ENCODE results near the gene ASPG. TPM values are rescaled to one million over a fixed set of nuclear protein-coding genes. Genes with fewer than 3 reads are reported as not detected.

The ASPG gene
- total RNA-seq, 3 donors from 2014 or later (not counting 1 experiment from before 2014, with no cell fraction given), result not detected

DNA sequence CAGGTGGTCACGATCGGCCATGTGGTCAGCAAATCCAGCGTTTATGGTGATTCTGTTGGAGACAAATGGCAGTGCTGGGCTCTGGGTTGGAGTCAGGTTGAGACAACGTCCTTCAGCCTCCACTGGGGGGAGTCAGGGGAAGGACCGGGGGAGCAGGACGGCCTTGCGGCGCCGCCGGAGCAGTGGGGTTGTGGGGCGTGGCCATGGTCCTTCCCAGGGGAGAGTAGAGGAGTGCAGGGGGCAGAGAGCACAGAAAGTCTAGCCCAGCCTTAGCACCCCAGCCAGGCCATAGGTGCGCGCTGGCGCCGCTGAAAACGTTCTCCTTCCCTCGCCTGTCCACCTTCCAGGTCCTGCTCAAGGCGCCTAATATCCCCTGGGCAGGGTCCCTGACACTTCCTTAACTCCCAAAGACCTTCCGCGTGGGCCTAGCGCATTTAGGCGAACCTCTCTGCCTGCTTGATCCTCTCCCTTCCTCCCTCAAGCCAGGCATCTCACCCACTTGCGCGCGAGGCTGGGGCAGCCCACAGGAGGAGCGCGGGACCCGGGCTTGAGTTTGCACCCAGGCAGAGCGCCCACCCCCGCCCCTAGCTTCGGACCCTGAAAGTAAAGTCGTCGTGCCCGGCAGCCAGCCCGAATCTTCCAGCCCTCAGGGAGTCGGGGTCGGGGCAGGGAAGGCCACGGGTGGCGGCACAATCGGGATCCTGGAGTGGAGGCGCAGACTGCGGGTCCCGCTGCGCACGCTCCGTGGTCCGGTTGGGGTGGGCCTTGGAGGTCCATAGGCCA is 49.8 kb downstream of the ASPG start:
- H3K4me3 ChIP-seq (ENCODE audit: low read length), result no peak overlapping the region
- no peaks in the 10 kb centered on the region for H3K36me3 ChIP-seq (ENCODE audit: control insufficient read depth, insufficient read depth, low read length)
- DNase-seq (no peak), ATAC-seq (no peak)
- H3K9me3 ChIP-seq (ENCODE audit: control insufficient read depth, insufficient read depth, low read length), result peaks cover 6% of the 10 kb centered on the region
- H3K27me3 Mint-ChIP-seq (ENCODE audit: low read depth in 2 of 2), result peaks cover 0 to 36% of the 10 kb centered on the region in 2 donors
- H3K27me3 ChIP-seq (ENCODE audit: control insufficient read depth, insufficient read depth, low read length), result peaks cover 20% of the 10 kb centered on the region
- H3K27ac ChIP-seq (ENCODE audit: low read length), result no peak overlapping the region
- no peaks in the 10 kb centered on the region for H3K9me3 Mint-ChIP-seq
- TF ChIP-seq, protein P1, sequence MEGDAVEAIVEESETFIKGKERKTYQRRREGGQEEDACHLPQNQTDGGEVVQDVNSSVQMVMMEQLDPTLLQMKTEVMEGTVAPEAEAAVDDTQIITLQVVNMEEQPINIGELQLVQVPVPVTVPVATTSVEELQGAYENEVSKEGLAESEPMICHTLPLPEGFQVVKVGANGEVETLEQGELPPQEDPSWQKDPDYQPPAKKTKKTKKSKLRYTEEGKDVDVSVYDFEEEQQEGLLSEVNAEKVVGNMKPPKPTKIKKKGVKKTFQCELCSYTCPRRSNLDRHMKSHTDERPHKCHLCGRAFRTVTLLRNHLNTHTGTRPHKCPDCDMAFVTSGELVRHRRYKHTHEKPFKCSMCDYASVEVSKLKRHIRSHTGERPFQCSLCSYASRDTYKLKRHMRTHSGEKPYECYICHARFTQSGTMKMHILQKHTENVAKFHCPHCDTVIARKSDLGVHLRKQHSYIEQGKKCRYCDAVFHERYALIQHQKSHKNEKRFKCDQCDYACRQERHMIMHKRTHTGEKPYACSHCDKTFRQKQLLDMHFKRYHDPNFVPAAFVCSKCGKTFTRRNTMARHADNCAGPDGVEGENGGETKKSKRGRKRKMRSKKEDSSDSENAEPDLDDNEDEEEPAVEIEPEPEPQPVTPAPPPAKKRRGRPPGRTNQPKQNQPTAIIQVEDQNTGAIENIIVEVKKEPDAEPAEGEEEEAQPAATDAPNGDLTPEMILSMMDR (IDR thresholded peaks at IDR 0.05), result no peak
- no peak overlapping the region for H3K27ac Mint-ChIP-seq
- WGBS (ENCODE audit: insufficient coverage), result 5% methylated on average over 47 of the region's 47 CpGs
- peak overlapping the region; percentile 45 for H3K4me3 Mint-ChIP-seq
- peaks cover 0 to 5% of the 10 kb centered on the region in 2 donors for H3K4me1 Mint-ChIP-seq
- peaks cover 14% of the 10 kb centered on the region for H3K4me1 ChIP-seq (ENCODE audit: control insufficient read depth, insufficient read depth, low read length)
- no peaks in the 10 kb centered on the region for H3K36me3 Mint-ChIP-seq
- intact Hi-C loops (cut with micrococcal nuclease), result no loop called here

GRCh38 chr14:104135904-104136471 is 50.5 kb downstream of the ASPG start:
- Histone ChIP-seq H3K9me3 (ENCODE audit: control insufficient read depth, insufficient read depth, low read length) (no peaks in the 10 kb centered on the region), H3K4me3 (ENCODE audit: low read length) (no peak overlapping the region), H3K27ac (ENCODE audit: low read length) (no peak overlapping the region), H3K27me3 (ENCODE audit: control insufficient read depth, insufficient read depth, low read length) (peaks cover 20% of the 10 kb centered on the region), H3K4me1 (ENCODE audit: control insufficient read depth, insufficient read depth, low read length) (peaks cover 14% of the 10 kb centered on the region), H3K36me3 (ENCODE audit: control insufficient read depth, insufficient read depth, low read length) (no peaks in the 10 kb centered on the region)
- Mint-ChIP-seq H3K4me1 (peaks cover 0 to 3% of the 10 kb centered on the region in 2 donors), H3K27me3 (ENCODE audit: low read depth in 2 of 2) (peaks cover 0 to 38% of the 10 kb centered on the region in 2 donors), H3K36me3 (no peaks in the 10 kb centered on the region), H3K4me3 (no peak overlapping the region), H3K27ac (no peak overlapping the region), H3K9me3 (no peaks in the 10 kb centered on the region)
- intact Hi-C loops (cut with micrococcal nuclease), result no loop called here
- WGBS (ENCODE audit: insufficient coverage), result under 1% methylated on average over 78 of the region's 78 CpGs
- ATAC-seq (no peak), DNase-seq (no peak)
- TF ChIP-seq, protein P1 (IDR thresholded peaks at IDR 0.05), result no peak

GRCh38 chr14:104136472-104137296 is 51.2 kb downstream of the ASPG start:
- Histone ChIP-seq H3K27ac (ENCODE audit: low read length) (no peak overlapping the region), H3K27me3 (ENCODE audit: control insufficient read depth, insufficient read depth, low read length) (peaks cover 20% of the 10 kb centered on the region), H3K4me1 (ENCODE audit: control insufficient read depth, insufficient read depth, low read length) (peaks cover 14% of the 10 kb centered on the region), H3K9me3 (ENCODE audit: control insufficient read depth, insufficient read depth, low read length) (no peaks in the 10 kb centered on the region), H3K4me3 (ENCODE audit: low read length) (no peak overlapping the region), H3K36me3 (ENCODE audit: control insufficient read depth, insufficient read depth, low read length) (no peaks in the 10 kb centered on the region)
- Mint-ChIP-seq H3K36me3 (no peaks in the 10 kb centered on the region), H3K27me3 (ENCODE audit: low read depth in 2 of 2) (peaks cover 0 to 35% of the 10 kb centered on the region in 2 donors), H3K4me3 (peak overlapping the region; percentile 31), H3K27ac (no peak overlapping the region), H3K4me1 (no peaks in the 10 kb centered on the region), H3K9me3 (no peaks in the 10 kb centered on the region)
- intact Hi-C loops (cut with micrococcal nuclease), result loop anchor here (1.0 kb wide), 1 partner anchor 428 kb away; no protein-coding TSS in a partner anchor
- TF ChIP-seq, protein P1 (IDR thresholded peaks at IDR 0.05), result no peak
- WGBS (ENCODE audit: insufficient coverage), result 5% methylated on average over 77 of the region's 77 CpGs
- ATAC-seq (no peak), DNase-seq (no peak)
